Naive B cell (primary cell): ENCODE measurements around the gene ORAI1. TPM values are rescaled to one million over a fixed set of nuclear protein-coding genes. Genes with fewer than 3 reads are reported as not detected.
"Not testable (repeated sequence)": the region's sequence is repeated elsewhere in the genome, so short reads cannot be mapped to it uniquely, and the experiment has no call there.

Source experiments
- ATAC-seq, 2 donors: fragments of 150-1000 bp; cut with Tn5 transposase; 2 replicates each; pipeline ENCODE4 v1.10.0; 2021; ENCODE audit warnings: low read depth in 2 of 2, mild to moderate bottlenecking in 2 of 2, moderate library complexity in 2 of 2
- DNase-seq: peaks from one replicate; pipeline ENCODE4 v3.0.0; 2022
- H3K27ac Mint-ChIP-seq, 6 donors: one replicate each; pipeline ENCODE4 v1.8.0; 2020 to 2022; ENCODE audit warnings: mild to moderate bottlenecking in 6 of 6, mixed read lengths in 6 of 6, moderate library complexity in 5 of 6, inconsistent platforms in 2 of 6
- H3K27me3 Mint-ChIP-seq, 3 donors: one replicate each; pipeline ENCODE4 v1.8.0; 2021 to 2022; ENCODE audit warnings: mixed read lengths in 3 of 3, mild to moderate bottlenecking in 1 of 3
- H3K36me3 Mint-ChIP-seq, 2 donors: one replicate each; pipeline ENCODE4 v1.8.0; 2020 to 2022; ENCODE audit warnings: mixed read lengths in 2 of 2, inconsistent platforms in 1 of 2, mild to moderate bottlenecking in 1 of 2
- H3K4me1 Mint-ChIP-seq, 3 donors: one replicate each; pipeline ENCODE4 v1.8.0; 2020 to 2022; ENCODE audit warnings: mixed read lengths in 3 of 3, inconsistent platforms in 1 of 3, mild to moderate bottlenecking in 1 of 3, moderate library complexity in 1 of 3
- H3K4me3 Mint-ChIP-seq, 8 donors: one replicate each; pipeline ENCODE4 v1.8.0; 2020 to 2022; ENCODE audit warnings: mild to moderate bottlenecking in 8 of 8, mixed read lengths in 8 of 8, moderate library complexity in 8 of 8, inconsistent platforms in 2 of 8
- H3K9me3 Mint-ChIP-seq, 7 donors: one replicate each; pipeline ENCODE4 v1.8.0; 2020 to 2022; ENCODE audit warnings: mixed read lengths in 7 of 7, mild to moderate bottlenecking in 5 of 7, inconsistent platforms in 2 of 7, moderate library complexity in 1 of 7
- polyA plus RNA-seq, 6 donors: library from polyadenylated mRNA; unstranded; fragments of 300-500 nt; fragmentation: Illumina TruSeq; gene quantifications; one replicate each; pipeline ENCODE4 v1.2.3, GENCODE V29; 2021; ENCODE audit warnings: low read depth in 6 of 6

Gene ORAI1
- polyA plus RNA-seq, 6 donors from 2014 or later: 130 to 190 (median 161) TPM

- Mint-ChIP-seq H3K36me3 (no peaks in the 10 kb centered on the region), H3K4me3 (peak overlapping the region in 6 of 8 donors; percentile 16 to 77 (median 52)), H3K4me1 (peaks cover 16 to 51% (median 28%) of the 10 kb centered on the region in 3 donors), H3K9me3 (no peaks in the 10 kb centered on the region), H3K27me3 (no peaks in the 10 kb centered on the region), H3K27ac (peak overlapping the region in 4 of 6 donors; percentile 6 to 85 (median 48))
- ATAC-seq (peak; percentile 84 to 87), DNase-seq (no peak)
Observed at GRCh38 chr12:121618659-121619233, 7.6 kb upstream of the ORAI1 start.

GRCh38 chr12:121620333-121620891 lies 5.9 kb upstream of the ORAI1 start:
- Mint-ChIP-seq H3K27ac (peak overlapping the region in 1 of 6 donors; percentile 67), H3K4me3 (peak overlapping the region in 3 of 8 donors; percentile 13 to 66 (median 36)), H3K27me3 (no peaks in the 10 kb centered on the region), H3K36me3 (no peaks in the 10 kb centered on the region), H3K9me3 (no peaks in the 10 kb centered on the region), H3K4me1 (peaks cover 17 to 51% (median 30%) of the 10 kb centered on the region in 3 donors)
- no peak for DNase-seq
- ATAC-seq: no peak

- Mint-ChIP-seq H3K27ac (peak overlapping the region; percentile 94 to 99 (median 98)), H3K9me3 (no peaks in the 10 kb centered on the region), H3K4me3 (peak overlapping the region; percentile 92 to 100 (median 97)), H3K36me3 (peaks cover 0 to 7% of the 10 kb centered on the region in 2 donors), H3K4me1 (peaks cover 38 to 65% (median 60%) of the 10 kb centered on the region in 3 donors), H3K27me3 (no peaks in the 10 kb centered on the region)
- DNase-seq (peak; percentile 69), ATAC-seq (peak; percentile 46 to 52)
Observed at GRCh38 chr12:121626853-121627640, 717 bp downstream of the ORAI1 start.

GRCh38 chr12:121628037-121628436 lies 1.7 kb downstream of the ORAI1 start:
- Mint-ChIP-seq H3K4me3 (peak overlapping the region; percentile 92 to 100 (median 97)), H3K36me3 (peaks cover 0 to 10% of the 10 kb centered on the region in 2 donors), H3K27ac (peak overlapping the region; percentile 94 to 99 (median 98)), H3K27me3 (no peaks in the 10 kb centered on the region), H3K4me1 (peaks cover 41 to 74% (median 69%) of the 10 kb centered on the region in 3 donors), H3K9me3 (no peaks in the 10 kb centered on the region)
- ATAC-seq: no peak
- DNase-seq: no peak

- no peaks in the 10 kb centered on the region for H3K27me3 Mint-ChIP-seq
- ATAC-seq: no peak
- H3K27ac Mint-ChIP-seq: peak overlapping the region; percentile 84 to 99 (median 98)
- H3K4me1 Mint-ChIP-seq: peaks cover 41 to 76% (median 73%) of the 10 kb centered on the region in 3 donors
- H3K36me3 Mint-ChIP-seq: peaks cover 0 to 10% of the 10 kb centered on the region in 2 donors
- no peaks in the 10 kb centered on the region for H3K9me3 Mint-ChIP-seq
- H3K4me3 Mint-ChIP-seq: peak overlapping the region; percentile 92 to 100 (median 97)
- no peak for DNase-seq
Observed at GRCh38 chr12:121628536-121628935, 2.2 kb downstream of the ORAI1 start.

GRCh38 chr12:121630791-121631355 lies 4.5 kb downstream of the ORAI1 start:
- DNase-seq: no peak
- Mint-ChIP-seq H3K4me1 (peaks cover 43 to 77% (median 75%) of the 10 kb centered on the region in 3 donors), H3K9me3 (no peaks in the 10 kb centered on the region), H3K4me3 (peak overlapping the region in 7 of 8 donors; percentile 34 to 77 (median 54)), H3K27ac (peak overlapping the region in 4 of 6 donors; percentile 69 to 87 (median 75)), H3K27me3 (no peaks in the 10 kb centered on the region), H3K36me3 (peaks cover 0 to 10% of the 10 kb centered on the region in 2 donors)
- ATAC-seq: no peak

- H3K4me3 Mint-ChIP-seq: peak overlapping the region in 6 of 8 donors; percentile 23 to 74 (median 52)
- H3K36me3 Mint-ChIP-seq: peaks cover 0 to 10% of the 10 kb centered on the region in 2 donors
- ATAC-seq (no peak), DNase-seq (no peak)
- H3K27ac Mint-ChIP-seq: peak overlapping the region in 4 of 6 donors; percentile 57 to 90 (median 82)
- H3K9me3 Mint-ChIP-seq: no peaks in the 10 kb centered on the region
- no peaks in the 10 kb centered on the region for H3K27me3 Mint-ChIP-seq
- H3K4me1 Mint-ChIP-seq: peaks cover 46 to 86% (median 83%) of the 10 kb centered on the region in 3 donors
Observed at GRCh38 chr12:121632069-121632970, 6.0 kb downstream of the ORAI1 start.

GRCh38 chr12:121633833-121634196 lies 7.5 kb downstream of the ORAI1 start:
- DNase-seq, H3K27me3 Mint-ChIP-seq, ATAC-seq, H3K9me3 Mint-ChIP-seq, H3K27ac Mint-ChIP-seq, H3K36me3 Mint-ChIP-seq, H3K4me3 Mint-ChIP-seq: not testable (repeated sequence)
- peaks cover 40 to 85% (median 75%) of the 10 kb centered on the region in 3 donors for H3K4me1 Mint-ChIP-seq

- Mint-ChIP-seq H3K4me1 (peaks cover 33 to 77% (median 64%) of the 10 kb centered on the region in 3 donors), H3K36me3 (peaks cover 0 to 10% of the 10 kb centered on the region in 2 donors), H3K4me3 (peak overlapping the region in 2 of 8 donors; percentile 10 to 42), H3K27ac (peak overlapping the region in 5 of 6 donors; percentile 60 to 94 (median 78)), H3K27me3 (no peaks in the 10 kb centered on the region), H3K9me3 (no peaks in the 10 kb centered on the region)
- no peak for DNase-seq
- ATAC-seq: no peak
Observed at GRCh38 chr12:121634836-121635235, 8.5 kb downstream of the ORAI1 start.

GRCh38 chr12:121637231-121637914 lies 11.0 kb downstream of the ORAI1 start:
- Mint-ChIP-seq H3K4me3 (peak overlapping the region; percentile 33 to 86 (median 80)), H3K27ac (peak overlapping the region; percentile 88 to 96 (median 92)), H3K9me3 (no peaks in the 10 kb centered on the region), H3K36me3 (peaks cover under 1 to 8% of the 10 kb centered on the region in 2 donors), H3K27me3 (no peaks in the 10 kb centered on the region), H3K4me1 (peaks cover 19 to 66% (median 57%) of the 10 kb centered on the region in 3 donors)
- peak; percentile 76 for DNase-seq
- ATAC-seq: peak; percentile 94 to 95

- H3K27ac Mint-ChIP-seq: peak overlapping the region in 5 of 6 donors; percentile 87 to 96 (median 93)
- DNase-seq: no peak
- H3K4me1 Mint-ChIP-seq: peaks cover 19 to 55% (median 47%) of the 10 kb centered on the region in 3 donors
- H3K9me3 Mint-ChIP-seq: no peaks in the 10 kb centered on the region
- peak overlapping the region in 6 of 8 donors; percentile 20 to 86 (median 70) for H3K4me3 Mint-ChIP-seq
- no peaks in the 10 kb centered on the region for H3K27me3 Mint-ChIP-seq
- ATAC-seq: no peak
- H3K36me3 Mint-ChIP-seq: peaks cover 0 to 8% of the 10 kb centered on the region in 2 donors
Observed at GRCh38 chr12:121638298-121639202, 12.2 kb downstream of the ORAI1 start.
